Retinal pigment epithelial cell (primary cell): ENCODE data around the gene ST8SIA6.

Experiments used
- DNase-seq: peaks from one replicate; pipeline ENCODE4 v3.0.0-alpha.2; 2010; ENCODE audit warnings: low read depth
- H3K4me3 ChIP-seq: 2 replicates; pipeline ENCODE4 v1.5.1; 2011; ENCODE audit warnings: mild to moderate bottlenecking, low read length, control low read depth, moderate library complexity
- CTCF ChIP-seq: conservative IDR thresholded peaks from 2 replicates; pipeline ENCODE4 v1.5.1; 2011; ENCODE audit warnings: low read depth, low read length, control low read depth, inconsistent platforms

ST8SIA6 gene

DNA sequence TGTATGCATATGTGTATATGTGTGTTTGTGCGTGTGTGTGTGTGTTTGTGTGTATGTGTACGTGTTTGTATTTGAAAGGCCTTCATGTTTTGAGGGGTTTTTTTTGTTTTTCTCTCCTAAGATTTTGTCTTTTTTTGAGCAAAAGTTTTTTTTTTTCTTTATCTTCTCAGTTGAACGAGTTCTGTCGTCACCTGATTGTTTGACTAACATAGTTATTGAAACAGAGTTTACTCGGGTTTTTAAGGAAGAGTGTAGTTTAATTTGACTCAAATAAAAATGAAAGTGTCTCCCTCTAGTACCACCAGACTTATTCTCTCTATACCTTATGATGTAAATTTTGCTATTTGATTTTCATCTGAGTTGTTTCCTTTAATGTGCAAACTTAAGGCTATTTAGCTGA lies 73.5 kb downstream of the ST8SIA6 start:
- no peak overlapping the region for H3K4me3 ChIP-seq
- DNase-seq, result no peak
- no peak for TF ChIP-seq CTCF

DNA sequence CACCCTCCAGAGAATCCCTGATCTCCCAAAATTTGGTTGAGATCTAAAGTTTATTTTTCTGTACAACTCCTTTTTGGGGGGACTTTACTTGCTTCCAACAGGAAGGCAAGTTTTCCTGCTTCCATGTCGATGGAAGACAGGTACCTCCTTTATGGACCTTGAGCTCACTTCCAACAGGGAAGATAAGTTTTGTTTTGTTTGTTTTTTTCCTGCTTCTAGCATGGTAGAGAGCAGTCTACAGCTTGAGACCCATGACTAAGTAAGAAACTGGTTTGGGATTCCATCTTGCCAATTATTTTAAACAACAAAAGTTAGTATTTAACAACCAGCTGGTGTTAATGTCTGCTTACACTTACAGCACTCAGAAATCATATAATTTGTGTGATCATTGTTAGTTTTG lies 74.4 kb downstream of the ST8SIA6 start:
- H3K4me3 ChIP-seq, result no peak overlapping the region
- TF ChIP-seq CTCF, result no peak

GRCh38 chr10:17379151-17379690 lies 75.2 kb downstream of the ST8SIA6 start:
- H3K4me3 ChIP-seq, result no peak overlapping the region
- no peak for DNase-seq
- no peak for TF ChIP-seq CTCF

More for the DNA sequence above, 74.4 kb downstream of the ST8SIA6 start:
- no peak for DNase-seq

GRCh38 chr10:17375936-17376584 lies 78.3 kb downstream of the ST8SIA6 start:
- no peak for DNase-seq
- H3K4me3 ChIP-seq, result no peak overlapping the region
- TF ChIP-seq CTCF, result peak; percentile 62

DNA sequence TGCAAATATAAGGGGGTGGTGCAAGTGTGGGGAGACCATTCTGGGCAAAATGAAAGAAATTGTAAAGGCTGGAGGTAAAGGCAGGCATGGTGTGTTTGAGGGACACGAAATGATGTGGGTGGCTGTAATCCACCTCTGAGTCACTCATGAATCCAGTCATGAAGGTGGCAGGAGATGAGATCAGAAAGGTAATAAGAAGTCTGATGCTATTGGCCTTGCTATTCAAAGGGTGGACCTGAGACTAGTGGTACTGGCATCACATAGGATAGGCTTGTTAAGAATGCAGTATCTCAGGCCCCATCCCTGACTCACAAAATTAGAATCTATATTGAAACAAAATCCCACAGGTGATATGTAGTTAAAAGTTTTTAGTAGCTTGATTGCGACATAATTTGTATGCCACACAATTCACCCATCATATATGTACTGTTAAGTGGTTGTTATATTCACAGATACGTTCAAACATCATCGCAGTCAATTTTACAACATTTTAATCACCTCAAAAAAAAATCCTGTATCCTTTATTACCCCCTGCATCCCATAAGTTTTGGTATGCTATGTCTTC lies 85.6 kb downstream of the ST8SIA6 start:
- DNase-seq, result no peak
- no peak for TF ChIP-seq CTCF

DNA sequence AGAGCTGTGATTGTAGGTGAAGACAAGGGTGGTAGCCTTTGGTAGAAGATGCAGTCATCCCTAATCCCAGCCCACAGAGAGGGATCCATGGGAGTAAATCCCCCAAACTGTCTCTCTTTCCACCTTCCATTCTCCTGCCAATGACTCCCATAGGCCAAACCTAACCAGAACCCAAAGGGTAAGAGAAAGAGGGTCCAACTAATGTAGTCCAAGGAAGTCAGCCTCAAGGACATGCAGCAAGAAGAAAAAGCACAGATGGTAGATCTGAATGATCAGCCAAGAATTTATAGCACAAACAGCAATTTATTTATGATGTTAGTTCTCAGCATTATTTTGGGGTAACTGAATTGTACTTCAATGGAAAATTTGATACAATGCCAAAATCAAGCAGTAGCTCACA lies 87.7 kb downstream of the ST8SIA6 start:
- no peak for TF ChIP-seq CTCF
- DNase-seq, result no peak
- H3K4me3 ChIP-seq, result no peak overlapping the region

More for the DNA sequence above, 85.6 kb downstream of the ST8SIA6 start:
- H3K4me3 ChIP-seq, result no peak overlapping the region

- TF ChIP-seq CTCF, result no peak
- H3K4me3 ChIP-seq, result no peak overlapping the region
- no peak for DNase-seq
These were observed 89.0 kb downstream of the ST8SIA6 start for GRCh38 chr10:17365402-17365801.
